GM23338 (cell line): ENCODE data around the gene RCSD1.

Experiments used
- CREB1 ChIP-seq: fragments of 250-450 bp; sonication (Bioruptor Pico); IDR thresholded peaks from 2 replicates; pipeline ENCODE4 v1.5.0; 2020; ENCODE audit warnings: low read depth, mild to moderate bottlenecking, moderate library complexity
- EZH2 ChIP-seq: fragments of 200-600 bp; sonication (generic); IDR thresholded peaks from one replicate; pipeline ENCODE4 v1.8.0; 2017; ENCODE audit warnings: antibody characterized with exemption, mild to moderate bottlenecking, low read depth; ENCODE audit not compliant: unreplicated experiment
- EZH2phosphoT487 ChIP-seq: fragments of 200-600 bp; sonication (generic); IDR thresholded peaks from one replicate; pipeline ENCODE4 v1.8.1; 2018; ENCODE audit warnings: antibody characterized with exemption; ENCODE audit not compliant: unreplicated experiment
- JUNB ChIP-seq: IDR thresholded peaks from one replicate; pipeline ENCODE4 v1.6.1; 2016; ENCODE audit warnings: antibody characterized with exemption; ENCODE audit not compliant: unreplicated experiment
- NANOG ChIP-seq: IDR thresholded peaks from 2 replicates; pipeline ENCODE4 v1.6.1; 2016; ENCODE audit warnings: antibody characterized with exemption, borderline replicate concordance
- POLR2AphosphoS5 ChIP-seq: IDR thresholded peaks from 2 replicates; pipeline ENCODE4 v1.6.1; 2016; ENCODE audit warnings: antibody characterized with exemption, low read depth
- STAT1 ChIP-seq: IDR thresholded peaks from one replicate; pipeline ENCODE4 v1.6.1; 2016; ENCODE audit warnings: antibody characterized with exemption; ENCODE audit not compliant: unreplicated experiment
- ZNF114 ChIP-seq: fragments of 250-450 bp; sonication (Bioruptor Pico); IDR thresholded peaks from 2 replicates; pipeline ENCODE4 v1.5.0; 2020; ENCODE audit warnings: mild to moderate bottlenecking, moderate library complexity
- ZNF331 ChIP-seq: fragments of 250-450 bp; sonication (Bioruptor Pico); IDR thresholded peaks from 2 replicates; pipeline ENCODE4 v1.5.0; 2020; ENCODE audit warnings: low read depth, mild to moderate bottlenecking, moderate library complexity
- TF ChIP-seq, protein P1 (sequence below), 2 experiments: fragments of 200-600 bp in 1 of 2; sonication (generic) in 1 of 2; conservative IDR thresholded peaks; 2 replicates each; pipeline versions ENCODE4 v1.5.1 to v1.6.1; 2016 to 2017; ENCODE audit warnings: antibody characterized with exemption in 2 of 2, low read depth in 2 of 2, mild to moderate bottlenecking in 2 of 2, moderate library complexity in 1 of 2
- TF ChIP-seq, protein P2 (sequence below): IDR thresholded peaks from 2 replicates; pipeline ENCODE4 v1.6.1; 2016; ENCODE audit warnings: antibody characterized with exemption
- TF ChIP-seq, protein P3 (sequence below): IDR thresholded peaks from one replicate; pipeline ENCODE4 v1.6.1; 2018; ENCODE audit warnings: antibody characterized with exemption; ENCODE audit not compliant: unreplicated experiment

DNA sequence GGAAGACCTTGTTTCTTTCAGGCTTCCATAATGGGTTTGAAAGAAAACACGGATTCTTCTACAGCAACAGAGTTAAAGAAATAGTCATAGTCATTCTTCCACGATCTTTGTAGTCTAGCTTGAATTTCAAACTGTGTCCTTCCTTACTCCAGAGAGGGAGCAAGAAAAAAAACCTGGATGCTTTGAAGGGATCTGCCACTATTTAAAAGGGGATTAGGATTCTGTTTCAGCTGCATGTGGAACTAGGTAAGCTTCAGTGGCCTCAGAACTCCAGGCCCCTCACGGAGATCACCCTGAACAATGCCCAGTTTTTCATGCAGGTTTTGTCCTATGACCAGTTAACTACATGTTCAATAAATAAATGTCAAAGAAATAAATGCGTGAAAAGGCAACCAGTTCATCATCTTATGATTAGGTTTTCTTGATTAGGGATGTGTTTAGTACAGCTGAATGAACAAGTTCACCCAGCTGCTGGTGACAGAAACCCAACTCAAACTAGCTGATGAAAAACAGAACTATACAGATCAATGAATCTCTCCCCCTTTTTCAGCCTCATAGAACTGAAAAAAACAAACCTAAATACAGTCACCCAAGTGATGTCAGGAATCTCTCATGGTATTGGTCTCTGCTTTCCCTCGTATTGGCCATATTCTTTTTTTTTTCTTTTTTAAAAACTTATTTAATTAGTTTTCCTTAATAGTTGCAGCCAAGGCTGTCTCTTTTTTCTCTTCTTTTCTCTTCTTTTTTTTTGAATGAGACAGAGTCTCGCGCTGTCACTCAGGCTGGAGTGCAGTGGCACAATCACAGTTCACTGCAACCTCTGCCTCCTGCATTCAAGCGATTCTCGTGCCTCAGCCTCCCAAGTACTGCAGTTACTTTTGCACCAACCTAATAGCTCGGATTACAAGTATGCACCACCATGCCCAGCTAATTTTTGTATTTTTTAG lies 77.2 kb downstream of the RCSD1 start:
- TF ChIP-seq, protein P1, sequence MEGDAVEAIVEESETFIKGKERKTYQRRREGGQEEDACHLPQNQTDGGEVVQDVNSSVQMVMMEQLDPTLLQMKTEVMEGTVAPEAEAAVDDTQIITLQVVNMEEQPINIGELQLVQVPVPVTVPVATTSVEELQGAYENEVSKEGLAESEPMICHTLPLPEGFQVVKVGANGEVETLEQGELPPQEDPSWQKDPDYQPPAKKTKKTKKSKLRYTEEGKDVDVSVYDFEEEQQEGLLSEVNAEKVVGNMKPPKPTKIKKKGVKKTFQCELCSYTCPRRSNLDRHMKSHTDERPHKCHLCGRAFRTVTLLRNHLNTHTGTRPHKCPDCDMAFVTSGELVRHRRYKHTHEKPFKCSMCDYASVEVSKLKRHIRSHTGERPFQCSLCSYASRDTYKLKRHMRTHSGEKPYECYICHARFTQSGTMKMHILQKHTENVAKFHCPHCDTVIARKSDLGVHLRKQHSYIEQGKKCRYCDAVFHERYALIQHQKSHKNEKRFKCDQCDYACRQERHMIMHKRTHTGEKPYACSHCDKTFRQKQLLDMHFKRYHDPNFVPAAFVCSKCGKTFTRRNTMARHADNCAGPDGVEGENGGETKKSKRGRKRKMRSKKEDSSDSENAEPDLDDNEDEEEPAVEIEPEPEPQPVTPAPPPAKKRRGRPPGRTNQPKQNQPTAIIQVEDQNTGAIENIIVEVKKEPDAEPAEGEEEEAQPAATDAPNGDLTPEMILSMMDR (conservative IDR thresholded peaks at IDR 0.05; ENCODE audit: low read depth in 2 of 2): no peak
- TF ChIP-seq, protein P2, sequence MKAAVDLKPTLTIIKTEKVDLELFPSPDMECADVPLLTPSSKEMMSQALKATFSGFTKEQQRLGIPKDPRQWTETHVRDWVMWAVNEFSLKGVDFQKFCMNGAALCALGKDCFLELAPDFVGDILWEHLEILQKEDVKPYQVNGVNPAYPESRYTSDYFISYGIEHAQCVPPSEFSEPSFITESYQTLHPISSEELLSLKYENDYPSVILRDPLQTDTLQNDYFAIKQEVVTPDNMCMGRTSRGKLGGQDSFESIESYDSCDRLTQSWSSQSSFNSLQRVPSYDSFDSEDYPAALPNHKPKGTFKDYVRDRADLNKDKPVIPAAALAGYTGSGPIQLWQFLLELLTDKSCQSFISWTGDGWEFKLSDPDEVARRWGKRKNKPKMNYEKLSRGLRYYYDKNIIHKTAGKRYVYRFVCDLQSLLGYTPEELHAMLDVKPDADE: no peak
- no peak for TF ChIP-seq EZH2
- TF ChIP-seq, protein P3, sequence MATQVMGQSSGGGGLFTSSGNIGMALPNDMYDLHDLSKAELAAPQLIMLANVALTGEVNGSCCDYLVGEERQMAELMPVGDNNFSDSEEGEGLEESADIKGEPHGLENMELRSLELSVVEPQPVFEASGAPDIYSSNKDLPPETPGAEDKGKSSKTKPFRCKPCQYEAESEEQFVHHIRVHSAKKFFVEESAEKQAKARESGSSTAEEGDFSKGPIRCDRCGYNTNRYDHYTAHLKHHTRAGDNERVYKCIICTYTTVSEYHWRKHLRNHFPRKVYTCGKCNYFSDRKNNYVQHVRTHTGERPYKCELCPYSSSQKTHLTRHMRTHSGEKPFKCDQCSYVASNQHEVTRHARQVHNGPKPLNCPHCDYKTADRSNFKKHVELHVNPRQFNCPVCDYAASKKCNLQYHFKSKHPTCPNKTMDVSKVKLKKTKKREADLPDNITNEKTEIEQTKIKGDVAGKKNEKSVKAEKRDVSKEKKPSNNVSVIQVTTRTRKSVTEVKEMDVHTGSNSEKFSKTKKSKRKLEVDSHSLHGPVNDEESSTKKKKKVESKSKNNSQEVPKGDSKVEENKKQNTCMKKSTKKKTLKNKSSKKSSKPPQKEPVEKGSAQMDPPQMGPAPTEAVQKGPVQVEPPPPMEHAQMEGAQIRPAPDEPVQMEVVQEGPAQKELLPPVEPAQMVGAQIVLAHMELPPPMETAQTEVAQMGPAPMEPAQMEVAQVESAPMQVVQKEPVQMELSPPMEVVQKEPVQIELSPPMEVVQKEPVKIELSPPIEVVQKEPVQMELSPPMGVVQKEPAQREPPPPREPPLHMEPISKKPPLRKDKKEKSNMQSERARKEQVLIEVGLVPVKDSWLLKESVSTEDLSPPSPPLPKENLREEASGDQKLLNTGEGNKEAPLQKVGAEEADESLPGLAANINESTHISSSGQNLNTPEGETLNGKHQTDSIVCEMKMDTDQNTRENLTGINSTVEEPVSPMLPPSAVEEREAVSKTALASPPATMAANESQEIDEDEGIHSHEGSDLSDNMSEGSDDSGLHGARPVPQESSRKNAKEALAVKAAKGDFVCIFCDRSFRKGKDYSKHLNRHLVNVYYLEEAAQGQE: no peak
- TF ChIP-seq ZNF114 (CRISPR knock-in tag): no peak
- no peak for TF ChIP-seq NANOG
- no peak for TF ChIP-seq EZH2phosphoT487
- TF ChIP-seq CREB1 (CRISPR knock-in tag): no peak
- no peak for TF ChIP-seq POLR2AphosphoS5
- TF ChIP-seq ZNF331 (CRISPR knock-in tag): no peak
- TF ChIP-seq JUNB: no peak
- no peak for TF ChIP-seq STAT1
